A204.1 (cell line): ENCODE data around the gene IL17A.
"Not testable (repeated sequence)": the region's sequence is repeated elsewhere in the genome, so short reads cannot be mapped to it uniquely, and the experiment has no call there.

ENCODE experiments used
- FAIRE-seq: peaks from 2 replicates; lab custom pipeline; 2012; peaks lifted over from hg19 to GRCh38; lab: Jason Lieb, UNC

Gene IL17A

DNA sequence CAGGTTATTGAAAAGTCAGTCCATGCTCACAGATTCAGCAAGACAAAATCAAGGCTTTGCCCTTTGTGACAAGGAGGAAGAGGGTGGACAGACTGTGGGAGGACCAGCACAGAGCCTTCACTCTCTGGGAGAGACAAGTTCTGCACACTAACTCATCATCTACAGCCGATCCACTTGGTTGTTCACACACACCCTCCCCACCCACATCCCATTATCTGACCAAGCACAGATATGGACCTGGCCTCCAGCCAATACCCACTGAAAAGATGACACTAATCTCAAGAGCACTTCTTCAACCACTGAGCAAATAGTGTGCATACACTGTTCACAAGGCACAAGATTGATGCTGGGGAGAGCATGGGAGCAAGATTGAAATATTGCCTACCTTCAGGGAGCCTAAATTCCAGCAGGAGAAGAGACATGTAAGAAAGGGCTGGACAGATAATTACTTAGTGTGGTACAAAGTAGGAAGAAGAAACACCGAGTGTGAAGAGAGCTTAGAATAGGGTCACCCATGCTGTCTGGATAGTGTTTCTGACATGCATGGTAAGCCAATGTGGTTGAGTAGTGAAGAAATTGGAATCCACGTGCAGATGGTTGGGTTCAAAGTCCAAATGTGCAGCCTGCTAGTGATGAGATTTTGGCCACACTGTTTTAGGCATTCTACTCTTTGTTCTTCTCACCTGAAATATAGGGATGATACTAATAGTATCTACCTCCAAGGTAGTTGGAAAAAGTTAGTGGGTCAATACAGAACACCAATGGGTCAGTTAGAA, 21.7 kb upstream of the IL17A start:
- no peak for FAIRE-seq

DNA sequence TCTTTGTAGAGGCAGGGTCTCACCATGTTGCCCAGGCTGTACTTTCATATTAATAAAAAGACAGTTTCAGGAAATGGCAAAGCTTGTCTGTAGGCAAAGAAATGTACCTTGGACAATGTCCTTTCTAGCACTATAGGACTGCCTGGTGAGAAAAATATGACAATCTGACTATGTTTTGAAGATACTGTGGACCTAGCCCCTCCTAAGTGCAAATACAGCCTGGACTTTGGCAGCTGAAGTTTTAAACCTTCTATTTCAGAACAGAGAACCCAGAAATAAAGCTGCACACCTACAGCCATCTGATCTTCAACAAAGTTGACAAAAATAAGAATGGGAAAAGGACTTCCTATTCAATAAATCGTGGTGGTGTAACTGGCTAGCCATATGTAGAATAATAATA, 18.9 kb upstream of the IL17A start:
- no peak for FAIRE-seq

DNA sequence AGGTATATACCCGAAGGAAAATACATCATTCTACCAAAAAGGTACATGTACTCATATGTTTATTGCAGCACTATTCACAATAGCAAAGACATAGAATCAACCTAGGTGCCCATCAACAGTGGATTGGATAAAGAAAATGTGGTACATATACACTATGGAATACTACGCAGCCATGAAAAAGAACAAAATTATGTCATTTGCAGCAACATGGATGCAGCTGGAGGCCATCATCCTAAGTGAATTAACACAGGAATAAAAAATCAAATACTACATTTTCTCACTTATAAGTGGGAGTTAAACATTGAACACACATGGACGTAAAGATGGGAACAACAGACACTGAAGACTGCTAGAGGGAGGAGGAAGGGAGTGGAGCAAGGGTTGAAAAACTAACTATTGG, 17.8 kb upstream of the IL17A start:
- FAIRE-seq, result not testable (repeated sequence)

DNA sequence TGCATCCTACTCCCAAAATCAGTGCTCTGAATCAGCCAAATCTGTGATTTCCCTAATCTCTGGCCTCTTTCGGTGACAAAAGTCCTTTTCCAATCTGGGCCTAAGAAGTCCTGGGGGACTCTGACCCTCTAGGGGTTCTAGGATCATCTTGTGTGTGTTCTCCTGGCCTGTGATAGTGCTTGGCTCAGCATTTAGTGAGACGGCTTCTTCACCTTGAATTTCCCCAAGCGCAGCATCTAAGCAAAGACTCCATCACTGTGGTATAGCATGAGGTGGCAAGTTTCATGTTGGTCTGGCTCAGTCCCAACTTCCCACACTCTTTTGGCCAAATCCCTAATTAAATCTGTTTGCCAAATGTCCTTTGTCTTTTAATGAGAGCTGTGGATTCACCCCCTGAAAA, 12.1 kb upstream of the IL17A start:
- no peak for FAIRE-seq

DNA sequence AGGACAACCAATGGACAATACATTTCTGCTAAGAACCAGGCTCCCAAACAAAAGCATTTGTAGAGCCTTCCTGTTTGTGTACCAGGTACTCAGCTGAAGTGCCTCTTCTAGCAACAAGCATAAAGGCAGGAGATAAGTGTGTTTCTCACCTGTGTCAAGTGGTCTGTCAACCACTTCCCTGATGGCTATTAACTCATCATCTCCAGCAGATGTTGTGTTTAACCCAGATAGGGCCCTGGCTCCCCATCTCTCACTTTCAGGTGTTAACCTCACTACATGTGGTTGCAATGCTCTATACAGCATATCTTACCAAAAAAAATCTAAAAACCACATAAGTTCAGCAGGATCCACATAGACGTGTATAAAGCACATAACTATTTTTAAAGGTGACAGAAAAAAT, 9.6 kb upstream of the IL17A start:
- no peak for FAIRE-seq

DNA sequence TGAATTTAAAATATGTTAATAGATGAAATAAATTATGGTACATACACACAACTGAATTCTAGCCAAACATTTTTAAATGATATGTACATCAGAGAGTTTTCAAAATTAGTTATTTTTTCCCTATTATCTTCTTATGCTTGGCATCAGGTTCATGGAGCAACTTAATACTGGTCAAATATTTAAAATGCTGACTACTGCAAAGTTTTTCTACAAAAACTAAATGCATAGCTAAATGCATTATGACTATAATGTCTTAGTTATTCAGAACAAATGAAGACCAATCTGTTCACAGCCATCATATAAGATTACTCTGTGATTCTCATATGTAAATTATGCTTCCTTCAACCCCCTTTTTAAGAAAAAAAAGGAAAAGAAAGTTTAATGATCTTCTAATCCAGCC, 8.2 kb upstream of the IL17A start:
- FAIRE-seq, result peak; percentile 65

DNA sequence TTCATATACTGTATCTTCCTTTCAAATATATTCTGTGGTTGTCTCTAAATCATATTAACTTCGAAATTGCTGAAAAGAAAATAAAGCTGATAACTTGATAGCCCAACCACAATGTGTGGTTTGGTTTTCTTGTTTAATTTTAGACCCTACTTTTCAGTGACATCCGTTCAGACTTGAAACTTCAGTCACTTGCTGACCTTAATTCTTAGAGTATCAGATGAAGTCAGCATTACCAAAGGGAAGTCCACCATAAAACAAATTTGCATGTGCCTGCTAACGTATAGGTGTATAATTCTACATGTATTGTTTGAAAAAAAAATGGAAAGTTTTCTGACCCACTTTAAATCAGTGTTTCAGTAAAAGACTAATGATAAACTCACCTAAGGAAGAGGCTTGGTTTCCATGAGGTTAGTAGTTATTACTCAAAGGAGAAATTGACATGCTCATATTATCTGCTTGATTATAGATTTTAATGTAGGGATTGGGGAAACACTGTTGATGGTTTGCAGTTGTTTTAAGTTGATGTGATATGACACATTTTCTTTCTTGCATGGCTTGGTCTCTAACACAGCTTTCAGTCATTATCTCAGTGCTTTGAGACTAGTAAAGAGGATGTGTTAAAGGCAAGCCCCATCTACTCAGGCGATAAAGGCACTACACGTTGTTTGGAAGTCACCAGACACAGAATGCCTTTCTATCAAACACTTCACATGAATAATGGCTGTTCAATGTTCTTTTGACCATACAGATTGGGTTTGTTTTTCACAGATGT, 5.2 kb upstream of the IL17A start:
- FAIRE-seq, result no peak

DNA sequence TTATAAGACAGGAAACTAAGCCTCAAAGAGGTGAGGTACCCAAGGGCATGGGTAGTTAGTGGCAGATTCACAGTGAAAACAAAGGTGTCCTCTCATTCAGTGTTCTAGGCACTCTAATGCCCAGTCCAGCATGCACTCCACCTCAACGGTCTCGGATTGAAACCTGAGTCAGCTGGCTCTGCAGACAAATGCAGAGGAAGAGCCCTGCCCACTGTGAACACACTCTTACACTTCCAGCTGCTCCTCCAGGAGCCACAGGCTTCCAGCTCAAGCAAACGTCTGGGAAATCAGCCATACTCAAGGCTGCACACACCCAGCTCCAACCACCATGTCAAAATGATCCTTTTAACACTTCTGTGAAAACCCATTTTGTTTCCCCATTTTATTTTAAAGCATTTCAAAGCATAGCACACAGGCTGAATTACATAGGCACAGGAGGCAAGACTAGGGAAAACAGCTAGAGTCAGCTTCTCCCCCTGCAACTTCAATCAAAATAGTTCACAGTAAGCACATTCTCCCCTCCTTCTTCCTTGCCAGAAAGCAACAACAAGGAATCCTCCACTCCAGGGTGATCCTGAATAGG, 3.0 kb upstream of the IL17A start:
- FAIRE-seq, result no peak

DNA sequence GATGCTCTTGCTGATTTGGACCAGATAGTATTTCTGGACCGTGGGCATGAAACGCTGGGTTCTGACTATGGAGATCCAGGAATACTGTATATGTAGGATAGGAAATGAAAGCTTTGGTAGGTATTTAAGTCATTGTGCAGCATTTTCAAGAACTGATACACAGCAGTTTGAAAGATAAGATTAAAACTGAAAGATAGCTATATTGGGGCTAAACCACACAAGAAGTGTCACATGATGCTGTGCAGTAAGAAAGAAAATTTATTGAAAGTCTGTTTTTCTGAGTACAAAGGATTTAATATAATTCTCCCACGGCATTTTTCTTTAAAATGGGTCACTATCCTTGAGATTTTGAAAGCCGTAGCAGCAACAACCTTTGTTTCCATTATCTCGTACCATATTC, 305 bp downstream of the IL17A start:
- no peak for FAIRE-seq

DNA sequence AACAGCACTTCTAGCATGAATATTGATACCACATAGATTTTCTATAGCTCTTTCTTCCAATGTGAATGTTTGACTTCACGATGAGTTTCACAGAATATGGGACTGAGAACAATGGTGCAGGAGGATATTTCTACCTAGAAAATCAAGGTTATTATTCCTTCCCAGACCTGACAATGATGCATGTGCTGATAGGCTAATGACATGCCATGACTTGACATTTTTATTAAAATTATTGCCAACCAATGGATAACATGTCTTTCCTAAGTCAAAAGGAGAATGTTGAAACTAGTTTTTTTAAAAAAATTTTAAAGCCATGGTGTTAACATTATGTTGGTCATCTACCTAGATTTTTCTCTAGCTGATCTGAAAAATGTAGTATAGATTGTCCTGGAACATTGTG, 923 bp downstream of the IL17A start:
- no peak for FAIRE-seq

DNA sequence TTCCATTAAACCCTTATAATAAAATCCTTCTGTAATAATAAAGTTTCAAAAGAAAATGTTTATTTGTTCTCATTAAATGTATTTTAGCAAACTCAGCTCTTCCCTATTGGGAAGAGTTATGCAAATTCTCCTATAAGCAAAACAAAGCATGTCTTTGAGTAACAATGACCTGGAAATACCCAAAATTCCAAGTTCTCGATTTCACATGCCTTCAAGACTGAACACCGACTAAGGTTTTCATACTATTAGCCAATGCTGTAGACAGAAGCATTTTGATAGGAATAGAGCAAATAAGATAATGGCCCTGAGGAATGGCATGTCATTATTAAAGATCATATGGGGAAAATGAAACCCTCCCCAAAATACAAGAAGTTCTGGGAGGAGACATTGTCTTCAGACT, 3.8 kb downstream of the IL17A start:
- FAIRE-seq, result no peak

DNA sequence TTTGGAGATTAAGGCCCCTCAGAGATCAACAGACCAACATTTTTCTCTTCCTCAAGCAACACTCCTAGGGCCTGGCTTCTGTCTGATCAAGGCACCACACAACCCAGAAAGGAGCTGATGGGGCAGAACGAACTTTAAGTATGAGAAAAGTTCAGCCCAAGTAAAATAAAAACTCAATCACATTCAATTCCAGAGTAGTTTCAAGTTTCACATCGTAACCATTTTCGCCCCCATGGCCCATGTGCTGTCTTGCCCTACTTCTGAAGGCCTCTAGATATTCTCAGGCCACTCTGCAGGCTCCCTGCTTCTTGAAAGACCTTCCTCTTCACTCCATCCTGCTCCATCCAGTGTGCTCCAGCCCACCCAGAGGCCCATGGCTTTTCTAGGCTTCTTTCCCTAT, 4.2 kb downstream of the IL17A start:
- no peak for FAIRE-seq

DNA sequence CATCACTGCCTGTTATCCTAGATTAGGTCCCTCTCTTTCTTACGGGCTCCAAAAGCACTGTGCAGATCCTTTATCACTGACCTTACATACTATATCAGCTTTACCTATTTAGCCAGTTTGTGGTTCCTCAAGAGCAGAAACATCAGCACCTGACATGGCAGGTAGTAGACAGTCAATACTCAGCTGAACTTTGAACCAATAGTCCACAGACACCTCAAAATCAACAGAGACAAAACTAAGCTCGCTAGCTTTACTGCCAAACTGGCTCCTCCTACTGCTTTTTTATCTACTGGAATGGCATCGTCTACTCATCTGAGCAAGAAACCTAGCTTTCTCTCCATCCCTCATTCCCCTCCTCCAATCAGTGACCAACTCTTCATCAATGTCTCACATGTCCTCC, 5.6 kb downstream of the IL17A start:
- FAIRE-seq, result no peak

DNA sequence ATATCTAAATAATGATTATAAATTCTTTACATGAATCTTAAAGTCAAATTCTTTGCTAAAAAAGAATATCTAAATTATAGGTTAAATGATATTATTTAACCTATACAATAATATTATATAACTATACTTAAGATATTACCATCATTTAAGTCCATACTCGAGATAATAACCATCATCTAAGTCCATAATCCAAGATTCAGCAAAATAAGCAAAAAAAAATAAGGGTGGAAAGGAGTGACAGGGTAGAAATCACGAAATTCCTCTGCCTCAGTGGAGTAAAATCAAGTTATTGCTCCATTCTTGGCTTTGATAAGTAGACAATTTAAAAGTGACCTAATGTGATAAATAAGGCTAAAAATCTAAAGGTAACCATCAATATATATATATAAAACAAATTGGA, 9.7 kb downstream of the IL17A start:
- FAIRE-seq, result peak; percentile 53

DNA sequence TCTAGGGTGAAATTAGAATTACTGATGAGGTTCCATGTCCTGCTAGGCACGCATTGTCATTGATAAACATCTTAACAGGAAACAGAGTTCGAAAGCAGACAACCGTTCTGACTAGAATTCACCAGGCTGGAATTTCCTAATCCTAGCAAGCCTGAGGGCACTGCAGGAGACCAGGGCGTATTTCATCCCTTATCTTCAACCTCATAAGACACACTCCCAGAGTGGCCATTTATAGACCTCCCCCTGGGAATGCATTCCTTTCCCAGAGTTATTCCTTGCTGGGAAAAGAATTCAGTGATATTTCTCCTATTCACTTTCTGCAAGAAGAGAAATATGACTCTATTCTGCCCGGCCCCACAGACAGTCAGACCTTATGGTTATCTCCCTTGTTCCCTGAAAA, 13.9 kb downstream of the IL17A start:
- FAIRE-seq, result not testable (repeated sequence)

DNA sequence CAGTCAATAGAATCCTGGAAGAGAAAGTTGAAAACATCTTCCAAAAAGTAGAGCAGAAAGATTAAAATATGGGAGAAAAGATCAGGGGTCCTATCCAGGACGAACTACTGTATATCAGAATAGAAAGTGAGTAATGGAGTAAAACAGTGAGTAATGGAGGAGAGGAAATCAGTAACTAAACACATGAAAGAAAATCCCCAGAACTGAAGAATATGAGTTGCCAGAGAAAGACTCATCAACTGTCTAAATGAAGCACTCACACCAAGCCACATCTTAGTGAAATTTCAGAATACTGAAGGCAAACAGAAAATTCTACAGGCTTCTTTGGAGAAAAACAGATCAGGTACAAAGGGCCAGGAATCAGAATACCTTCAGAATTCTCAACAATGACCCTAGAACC, 14.9 kb downstream of the IL17A start:
- FAIRE-seq, result no peak

DNA sequence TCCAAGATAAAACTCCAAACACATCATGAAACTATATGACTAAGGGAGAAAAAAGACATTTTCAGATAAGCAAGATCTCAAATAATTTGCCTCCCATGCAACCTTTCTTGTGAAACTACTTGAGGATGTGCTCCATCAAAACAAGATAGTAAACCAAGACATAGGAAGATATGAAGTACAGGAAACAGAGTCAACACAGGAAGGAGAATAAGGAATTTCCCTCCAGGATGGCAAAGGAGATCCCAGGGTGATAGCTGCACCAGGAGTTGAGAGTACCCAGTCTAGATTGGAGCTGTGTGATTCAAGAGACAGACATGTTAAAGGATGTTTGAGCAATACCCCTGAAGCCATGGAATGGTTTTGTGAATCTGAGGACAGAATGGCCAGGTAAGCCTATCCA, 15.3 kb downstream of the IL17A start:
- FAIRE-seq, result no peak

DNA sequence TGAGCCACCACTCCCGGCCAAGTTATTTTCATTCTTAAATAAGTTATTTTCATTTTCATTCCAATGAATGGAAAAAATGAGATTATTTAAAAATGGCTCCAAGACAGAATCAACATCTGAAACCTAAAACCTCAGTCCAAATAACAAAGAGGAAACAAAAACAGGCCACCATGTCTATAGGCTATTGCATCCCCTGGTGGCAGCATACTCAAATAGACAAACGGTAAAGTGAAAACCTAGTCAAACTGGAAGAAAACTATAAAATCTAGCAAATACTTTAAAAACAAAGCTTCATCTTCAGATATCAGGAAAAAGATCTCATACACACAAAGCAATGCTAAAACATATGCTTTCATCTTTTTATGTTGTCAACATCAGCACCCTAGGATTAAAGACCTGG, 20.9 kb downstream of the IL17A start:
- no peak for FAIRE-seq

DNA sequence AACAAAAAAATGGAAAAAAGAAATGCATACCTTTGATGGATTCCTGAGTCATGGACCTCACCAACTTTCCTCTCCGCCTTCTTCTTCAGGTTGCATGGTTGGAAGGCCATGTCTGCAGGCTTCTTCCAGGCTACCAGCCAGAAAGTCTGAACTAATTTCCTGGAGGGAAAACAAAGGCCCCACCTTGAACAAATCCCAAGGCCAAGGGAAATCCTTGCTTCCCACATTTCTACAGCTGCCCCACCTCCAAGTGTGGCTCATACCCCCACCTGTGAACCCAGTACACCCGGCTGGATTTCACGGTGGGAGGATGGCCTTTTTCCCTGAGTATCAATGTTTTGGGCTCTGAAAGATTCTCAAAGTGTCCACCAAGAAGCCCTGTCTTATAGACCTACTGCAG, 22.4 kb downstream of the IL17A start:
- FAIRE-seq, result no peak

DNA sequence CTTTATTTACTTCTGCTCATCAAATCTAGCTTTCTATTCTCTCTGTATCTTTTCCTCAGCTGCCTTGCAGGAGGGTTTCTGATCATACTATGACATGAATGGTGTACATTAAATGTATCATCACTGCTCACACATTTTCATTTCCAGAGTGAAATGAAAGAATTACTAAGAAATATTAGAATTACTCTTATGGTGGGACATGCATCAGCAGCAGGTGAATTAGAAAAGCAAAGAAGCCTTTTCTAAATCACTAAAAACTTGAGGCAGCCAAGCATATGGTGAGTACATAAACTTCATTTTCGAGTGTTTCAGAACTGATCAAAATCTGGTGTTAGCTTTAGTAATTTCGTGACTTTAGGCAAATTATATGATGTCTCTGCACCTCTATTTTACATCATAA, 23.6 kb downstream of the IL17A start:
- FAIRE-seq, result no peak

DNA sequence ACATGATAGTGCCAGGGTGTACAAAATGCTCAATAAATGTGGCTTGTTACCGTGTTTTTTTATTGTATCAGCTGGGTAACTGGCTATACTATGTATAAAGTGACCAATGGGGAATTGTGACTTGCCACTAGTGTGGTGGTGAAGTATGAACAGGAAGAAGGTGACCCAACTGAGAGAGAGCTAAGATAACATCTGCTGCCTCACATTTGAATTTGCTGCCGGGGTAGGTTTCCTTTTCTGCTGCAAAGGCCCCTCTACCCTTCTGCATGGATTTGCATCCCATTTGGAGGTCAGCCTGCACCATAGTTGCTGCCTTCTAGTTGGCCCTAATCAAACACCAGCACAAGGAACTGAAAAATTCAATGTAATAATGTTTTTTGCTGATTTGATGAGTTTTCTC, 24.1 kb downstream of the IL17A start:
- FAIRE-seq, result no peak

DNA sequence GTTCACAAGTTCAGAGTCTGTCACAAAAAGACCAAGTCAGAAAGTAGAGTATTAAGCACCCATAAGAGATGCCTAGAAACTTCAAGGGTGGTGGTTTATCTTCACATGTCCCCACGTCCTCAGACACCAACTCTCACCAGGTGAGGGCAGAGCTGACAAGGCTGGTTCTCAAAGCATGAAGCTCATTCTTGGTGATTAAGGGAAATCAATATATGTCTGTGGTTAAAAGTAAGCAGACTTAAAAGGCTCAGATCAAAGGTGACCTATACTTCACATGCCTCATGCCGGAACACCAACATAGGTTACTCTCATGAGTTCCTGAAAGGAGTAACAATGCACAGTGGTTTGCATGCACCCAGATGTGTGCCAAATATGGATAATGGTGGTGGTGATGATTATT, 27.0 kb downstream of the IL17A start:
- no peak for FAIRE-seq

DNA sequence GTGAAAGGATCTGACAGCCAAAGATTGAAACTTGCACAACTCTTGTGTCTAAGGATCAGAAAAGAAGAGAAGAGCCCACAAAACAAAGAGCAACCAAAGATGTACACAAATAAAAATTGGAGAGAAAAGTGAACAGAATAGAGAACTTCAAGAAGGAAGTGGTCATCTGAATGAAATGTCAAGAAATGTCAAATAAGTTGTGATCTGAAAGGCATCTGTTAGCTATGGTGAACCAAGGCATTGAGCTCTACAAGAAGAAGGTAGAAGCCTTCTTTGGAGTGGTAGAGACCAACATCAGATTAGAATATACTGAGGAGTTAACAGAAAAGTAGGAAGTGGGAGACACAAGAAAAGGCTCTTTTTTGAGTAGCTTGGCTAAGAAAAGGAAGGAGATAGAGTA, 29.6 kb downstream of the IL17A start:
- FAIRE-seq, result no peak
